Small intestine (tissue), 7 donors: ENCODE data around the gene ICE2. TPM values are rescaled to one million over a fixed set of nuclear protein-coding genes. Genes with fewer than 3 reads are reported as not detected.

ENCODE experiments used
- DNase-seq, 2 donors: peaks; one replicate each; pipeline versions ENCODE4 v3.0.0 to v3.0.0-alpha.2; 2013
- FAIRE-seq: peaks from 2 replicates; lab custom pipeline; 2012; peaks lifted over from hg19 to GRCh38; lab: Jason Lieb, UNC
- H3K27ac ChIP-seq, 3 donors: one replicate each; pipeline ENCODE4 v1.5.1; 2013; ENCODE audit warnings: low read length in 2 of 3, mild to moderate bottlenecking in 2 of 3, control low read depth in 1 of 3, inconsistent platforms in 1 of 3, low read depth in 1 of 3, moderate library complexity in 1 of 3
- H3K27me3 ChIP-seq, 3 donors: one replicate each; pipeline ENCODE4 v1.6.1; 2013; ENCODE audit warnings: low read length in 3 of 3, inconsistent platforms in 1 of 3; ENCODE audit not compliant: control insufficient read depth in 3 of 3, insufficient read depth in 3 of 3
- H3K36me3 ChIP-seq, 3 donors: one replicate each; pipeline ENCODE4 v1.6.1; 2013; ENCODE audit warnings: low read length in 3 of 3, inconsistent platforms in 1 of 3, low read depth in 1 of 3, mild to moderate bottlenecking in 1 of 3, moderate library complexity in 1 of 3; ENCODE audit not compliant: control insufficient read depth in 3 of 3, insufficient read depth in 2 of 3
- H3K4me1 ChIP-seq, 3 donors: one replicate each; pipeline ENCODE4 v1.6.1; 2013; ENCODE audit warnings: low read length in 2 of 3, inconsistent platforms in 1 of 3, low read depth in 1 of 3, mild to moderate bottlenecking in 1 of 3, moderate library complexity in 1 of 3; ENCODE audit not compliant: control insufficient read depth in 3 of 3, insufficient read depth in 2 of 3
- H3K4me3 ChIP-seq, 3 donors: one replicate each; pipeline ENCODE4 v1.5.1; 2013; ENCODE audit warnings: low read length in 3 of 3, control low read depth in 1 of 3, inconsistent platforms in 1 of 3, low read depth in 1 of 3, mild to moderate bottlenecking in 1 of 3, moderate library complexity in 1 of 3
- H3K9me3 ChIP-seq, 2 donors: one replicate each; pipeline ENCODE4 v1.6.1; 2013; ENCODE audit warnings: low read depth in 1 of 2, low read length in 1 of 2; ENCODE audit not compliant: control insufficient read depth in 2 of 2, insufficient read depth in 1 of 2
- WGBS, 3 donors: extraction: QIAGEN DNeasy Blood & Tissue Kit; methylation state at CpG; one replicate each; pipeline ENCODE4 v1.1.7; 2013; 5-methylcytosine and 5-hydroxymethylcytosine counted together
- polyA plus RNA-seq, 4 donors: library from polyadenylated mRNA; stranded (reverse) in 3 of 4; unstranded in 1 of 4; fragments of 200-250 nt in 3 of 4; fragments of 120-200 nt in 1 of 4; gene quantifications; one replicate each; pipeline versions ENCODE4 v1.2.1 to v1.2.3, GENCODE V29; 2013
- donor health status: healthy with polysubstance abuse.
- donor health status: control.
- donor health status: control.
- donor health status: Bipolar disorder and iron deficiency.
- donor health status: healthy.

The ICE2 gene
- polyA plus RNA-seq, 4 donors, result 4.3 to 41.0 (median 10.0) TPM

DNA sequence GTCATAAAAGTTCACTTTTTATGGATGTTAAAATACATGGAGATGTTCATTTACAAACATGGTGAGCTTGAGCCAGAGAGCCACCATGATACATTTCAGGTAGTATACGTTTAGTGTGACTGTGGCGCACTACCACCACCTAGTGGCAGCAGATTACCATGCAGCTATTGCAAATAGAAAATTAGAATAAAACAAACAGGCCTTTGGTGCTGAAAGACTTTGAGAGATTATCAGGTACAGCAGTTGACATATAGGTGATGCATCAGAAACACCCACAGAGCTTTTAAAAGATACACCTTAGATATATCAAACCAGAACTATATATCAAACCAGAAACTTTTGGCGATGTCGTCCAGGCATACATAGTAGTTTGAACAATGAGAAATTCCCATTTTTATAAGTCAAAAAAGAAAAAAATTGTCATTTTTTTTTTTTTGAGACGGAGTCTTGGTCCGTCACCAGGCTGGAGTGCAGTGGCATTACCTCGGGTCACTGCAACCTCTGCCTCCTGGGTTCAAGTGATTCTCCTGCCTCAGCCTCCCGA, 42.0 kb upstream of the ICE2 start:
- Histone ChIP-seq H3K36me3 (no peaks in the 10 kb centered on the region), H3K4me1 (no peaks in the 10 kb centered on the region), H3K27me3 (no peaks in the 10 kb centered on the region), H3K4me3 (no peak overlapping the region), H3K27ac (no peak overlapping the region), H3K9me3 (no peaks in the 10 kb centered on the region)
- peak; percentile 70 to 79 for DNase-seq
- FAIRE-seq, result no peak
- 68 to 71% (median 69%) methylated on average over 8 of the region's 8 CpGs for WGBS, 3 donors

DNA sequence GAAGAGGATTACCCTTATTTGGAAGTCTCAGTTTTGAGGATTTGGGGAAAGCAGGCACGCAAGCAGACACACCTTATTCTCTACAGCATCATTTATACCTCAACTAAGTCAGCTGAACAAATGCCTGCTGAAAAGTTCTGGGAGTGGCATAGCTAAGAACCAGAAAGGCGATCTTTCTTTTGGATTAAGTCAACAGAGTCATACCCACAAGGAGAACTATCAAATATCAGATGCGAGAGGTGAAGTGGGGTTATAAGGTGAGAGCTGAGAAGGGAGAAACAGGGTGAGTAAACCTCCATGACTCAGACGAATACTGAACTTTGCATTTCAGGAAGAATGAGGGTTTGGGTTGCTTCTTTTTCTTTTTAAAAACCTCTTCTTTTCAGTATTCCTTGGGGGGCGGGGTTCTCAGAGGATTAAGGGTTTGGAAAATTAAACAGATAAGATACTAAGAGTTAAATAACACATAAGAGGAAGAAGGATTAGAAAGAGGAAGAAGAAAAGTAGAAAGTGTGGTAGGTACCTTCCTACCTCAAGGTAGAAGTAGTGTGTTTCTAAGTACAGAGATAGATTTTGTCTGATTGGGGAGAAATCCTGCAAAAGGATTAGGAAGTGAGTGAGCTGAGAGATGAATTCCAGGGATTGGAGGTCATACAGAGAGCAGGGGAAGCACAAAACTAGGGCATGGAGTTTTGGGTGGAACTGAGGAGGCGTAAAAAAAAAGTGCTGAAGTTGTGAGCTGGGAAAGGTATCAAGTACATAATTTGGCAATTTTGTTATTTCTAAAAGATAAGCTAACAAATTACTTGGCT, 41.3 kb upstream of the ICE2 start:
- no peak for DNase-seq
- Histone ChIP-seq H3K4me1 (no peaks in the 10 kb centered on the region), H3K36me3 (no peaks in the 10 kb centered on the region), H3K27me3 (no peaks in the 10 kb centered on the region), H3K9me3 (no peaks in the 10 kb centered on the region), H3K4me3 (no peak overlapping the region), H3K27ac (no peak overlapping the region)
- FAIRE-seq, result no peak
- 75 to 77% (median 76%) methylated on average over 6 of the region's 6 CpGs for WGBS, 3 donors

DNA sequence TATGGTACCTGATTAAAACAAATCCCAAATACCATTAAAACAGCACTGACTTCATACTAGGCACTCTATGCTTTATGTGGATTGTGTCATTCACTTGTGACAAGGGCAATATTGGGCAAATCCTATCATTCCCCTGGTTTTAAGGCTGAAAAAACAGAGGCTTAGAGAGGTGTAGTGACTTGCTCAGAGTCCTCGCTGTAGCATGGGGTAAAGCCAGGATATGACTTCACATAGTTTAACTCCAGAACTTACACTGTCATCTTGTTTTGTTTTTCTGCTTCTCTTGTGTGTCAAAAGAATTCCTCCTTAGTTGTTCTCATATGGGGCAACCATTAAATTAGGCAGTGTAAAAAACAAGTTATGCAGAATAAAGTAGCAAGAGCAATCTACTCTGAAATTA, 40.3 kb upstream of the ICE2 start:
- H3K4me3 ChIP-seq, result no peak overlapping the region
- 76 to 86% (median 83%) methylated on average over 1 of the region's 1 CpG for WGBS, 3 donors
- H3K27ac ChIP-seq, result no peak overlapping the region
- no peaks in the 10 kb centered on the region for H3K9me3 ChIP-seq
- H3K36me3 ChIP-seq, result peaks cover 0 to 2% (median 0%) of the 10 kb centered on the region in 3 donors
- no peaks in the 10 kb centered on the region for H3K27me3 ChIP-seq
- DNase-seq, result no peak
- no peaks in the 10 kb centered on the region for H3K4me1 ChIP-seq
- no peak for FAIRE-seq

DNA sequence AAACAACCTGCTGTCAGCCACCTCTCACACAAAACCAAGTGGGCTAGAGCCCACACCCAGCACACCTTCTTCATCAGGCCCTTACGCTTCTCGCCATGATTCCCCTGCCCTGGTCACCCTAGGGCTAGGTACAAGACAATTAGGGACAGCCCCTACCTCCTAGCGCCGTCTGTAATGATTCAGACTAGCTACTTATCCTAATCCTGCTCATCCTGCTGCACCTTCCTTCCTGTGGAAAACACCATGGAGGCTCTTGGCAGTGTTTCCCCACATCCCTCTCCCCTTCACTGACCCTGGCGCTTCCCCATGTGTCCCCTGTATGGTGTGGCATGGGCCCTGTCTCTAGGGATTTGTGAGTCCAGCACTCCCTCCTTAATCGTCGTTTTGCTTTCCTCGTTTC, 39.6 kb upstream of the ICE2 start:
- 85 to 93% (median 92%) methylated on average over 8 of the region's 8 CpGs for WGBS, 3 donors

DNA sequence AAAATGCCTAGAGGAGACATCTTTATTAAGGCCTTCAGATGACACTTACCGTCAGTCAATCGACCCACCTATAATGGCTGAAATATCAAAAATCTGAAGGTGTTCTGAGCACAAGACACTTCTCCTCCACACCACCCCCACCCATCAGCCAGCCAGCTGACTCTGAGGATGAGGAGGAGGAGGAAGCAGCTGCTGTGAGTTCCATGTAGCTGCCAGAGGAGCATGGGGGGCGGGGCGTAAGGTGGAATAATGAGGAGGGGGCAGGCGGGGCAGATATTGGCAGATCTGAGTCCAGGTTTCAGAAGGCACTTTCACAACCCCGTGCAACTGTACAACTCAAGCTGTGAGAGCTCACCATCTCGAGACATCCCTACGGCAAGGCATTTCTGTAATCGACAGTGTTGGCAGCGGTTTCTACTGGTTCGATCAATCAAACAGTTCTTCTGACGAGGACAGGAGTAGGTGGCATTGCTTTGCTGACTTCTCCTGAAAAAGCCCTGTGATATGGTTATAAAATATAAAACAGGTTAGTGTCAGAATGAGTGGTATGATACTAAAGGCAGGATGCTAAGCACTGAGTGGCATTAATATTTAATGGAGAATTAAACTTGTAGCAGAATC, 35.4 kb upstream of the ICE2 start:
- Histone ChIP-seq H3K4me1 (no peaks in the 10 kb centered on the region), H3K27me3 (no peaks in the 10 kb centered on the region), H3K9me3 (no peaks in the 10 kb centered on the region), H3K27ac (no peak overlapping the region), H3K4me3 (no peak overlapping the region), H3K36me3 (peaks cover 0 to 6% (median 3%) of the 10 kb centered on the region in 3 donors)
- DNase-seq (no peak), FAIRE-seq (no peak)
- WGBS, 3 donors, result 96 to 97% (median 96%) methylated on average over 12 of the region's 12 CpGs

More for the DNA sequence above, 39.6 kb upstream of the ICE2 start:
- H3K4me1 ChIP-seq, result no peaks in the 10 kb centered on the region
- peaks cover 0 to 3% (median 0%) of the 10 kb centered on the region in 3 donors for H3K36me3 ChIP-seq
- FAIRE-seq (no peak), DNase-seq (no peak)
- no peak overlapping the region for H3K27ac ChIP-seq
- H3K27me3 ChIP-seq, result no peaks in the 10 kb centered on the region
- no peaks in the 10 kb centered on the region for H3K9me3 ChIP-seq
- H3K4me3 ChIP-seq, result no peak overlapping the region

GRCh38 chr15:60513676-60514075, 34.7 kb upstream of the ICE2 start:
- Histone ChIP-seq H3K36me3 (peaks cover 0 to 6% (median 3%) of the 10 kb centered on the region in 3 donors), H3K4me3 (no peak overlapping the region), H3K4me1 (no peaks in the 10 kb centered on the region), H3K9me3 (no peaks in the 10 kb centered on the region), H3K27ac (no peak overlapping the region), H3K27me3 (no peaks in the 10 kb centered on the region)
- no peak for DNase-seq
- 93 to 97% (median 94%) methylated on average over 7 of the region's 7 CpGs for WGBS, 3 donors
- FAIRE-seq, result no peak

GRCh38 chr15:60512937-60513336, 34.0 kb upstream of the ICE2 start:
- WGBS, 3 donors, result 72 to 91% (median 88%) methylated on average over 4 of the region's 4 CpGs
- Histone ChIP-seq H3K36me3 (peaks cover 0 to 6% (median 3%) of the 10 kb centered on the region in 3 donors), H3K27ac (no peak overlapping the region), H3K4me3 (no peak overlapping the region), H3K9me3 (no peaks in the 10 kb centered on the region), H3K4me1 (peaks cover 0 to 1% (median 0%) of the 10 kb centered on the region in 3 donors), H3K27me3 (no peaks in the 10 kb centered on the region)
- FAIRE-seq, result no peak
- DNase-seq, result no peak

DNA sequence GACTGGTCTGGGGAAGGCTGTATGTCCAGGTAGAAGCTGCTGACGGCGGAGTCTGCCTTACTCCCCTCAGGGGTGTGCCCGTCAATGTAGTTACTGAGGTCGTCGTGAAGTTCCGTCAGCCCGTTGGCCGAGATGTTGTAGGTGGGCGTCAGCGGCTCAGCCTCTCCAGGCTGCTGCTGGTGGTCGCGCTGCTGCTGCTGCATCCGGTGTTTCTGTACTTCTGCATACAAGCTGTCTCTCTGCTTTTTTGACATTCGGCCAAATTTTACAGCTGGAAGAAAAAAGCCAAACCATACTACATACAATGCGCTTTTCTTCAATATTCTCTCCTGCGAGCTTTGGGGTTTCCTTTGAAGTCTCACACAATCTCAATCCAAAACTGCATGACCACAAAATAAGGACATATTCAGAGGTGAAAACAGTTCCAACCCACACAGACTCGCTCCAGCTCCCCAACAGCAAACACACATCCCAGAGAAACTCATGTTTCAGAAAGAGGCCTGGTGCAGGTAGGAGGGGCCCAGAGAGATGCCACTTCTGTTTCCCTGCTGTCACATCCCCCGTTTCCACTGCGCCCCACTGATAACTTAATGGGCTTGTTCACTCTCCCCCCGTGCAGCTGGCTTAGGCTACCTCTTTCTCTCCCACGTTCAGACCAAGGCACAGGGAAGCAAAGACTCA, 32.5 kb upstream of the ICE2 start:
- Histone ChIP-seq H3K27me3 (no peaks in the 10 kb centered on the region), H3K9me3 (no peaks in the 10 kb centered on the region), H3K4me1 (peaks cover 0 to 2% (median 0%) of the 10 kb centered on the region in 3 donors), H3K36me3 (peaks cover 0 to 6% (median 3%) of the 10 kb centered on the region in 3 donors), H3K27ac (no peak overlapping the region), H3K4me3 (no peak overlapping the region)
- DNase-seq (peak in 1 of 2 donors; percentile 8), FAIRE-seq (no peak)
- 73 to 90% (median 85%) methylated on average over 21 of the region's 21 CpGs for WGBS, 3 donors
